Caco-2 (cell line): Measurements from ENCODE around the gene RCAN1. TPM values are rescaled to one million over a fixed set of nuclear protein-coding genes. Genes with fewer than 3 reads are reported as not detected.

Experiments
- BruUV-seq: library from RNA; stranded (reverse); fragments of 400-500 nt; replicated peaks from 2 replicates; lab custom pipeline; 2021; lab: Mats Ljungman, UMichigan
- CTCF ChIA-PET: fragments of 300-600 bp; sonication (Branson Sonifier 250); formaldehyde crosslinking; loops from one replicate; lab custom pipeline; 2022; ENCODE audit warnings: antibody characterized with exemption; lab: Charles Lee
- POLR2A ChIA-PET: fragments of 300-600 bp; sonication (Branson Sonifier 250); formaldehyde crosslinking; loops from one replicate; lab custom pipeline; 2022; ENCODE audit warnings: antibody characterized with exemption; lab: Charles Lee
- DNase-seq, 2 experiments: peaks; one replicate each; pipeline versions ENCODE4 v3.0.0 to v3.0.0-alpha.2; 2020 to 2022
- H3K27me3 ChIP-seq: replicated peaks from 2 replicates; pipeline ENCODE4 v1.6.0; 2011; ENCODE audit warnings: low read length; ENCODE audit not compliant: control insufficient read depth, insufficient read depth
- H3K36me3 ChIP-seq: 2 replicates; pipeline ENCODE4 v1.5.1; 2011; ENCODE audit warnings: low read length; ENCODE audit not compliant: control insufficient read depth, insufficient read depth
- H3K4me1 ChIP-seq: fragments of 250-450 bp; sonication (Bioruptor Pico); 2 replicates; pipeline ENCODE4 v1.5.1; 2020; ENCODE audit warnings: mild to moderate bottlenecking
- H3K4me3 ChIP-seq: 2 replicates; pipeline ENCODE4 v1.5.1; 2011; ENCODE audit warnings: low read depth, mild to moderate bottlenecking, control low read depth, low read length
- H3K9me3 ChIP-seq: fragments of 250-450 bp; sonication (Bioruptor Pico); 2 replicates; pipeline ENCODE4 v1.5.1; 2020; ENCODE audit warnings: mild to moderate bottlenecking, moderate library complexity
- H3K27ac Mint-ChIP-seq: one replicate; pipeline ENCODE4 v1.8.0; 2022; ENCODE audit warnings: mixed read lengths; ENCODE audit not compliant: unreplicated experiment
- H3K27me3 Mint-ChIP-seq: one replicate; pipeline ENCODE4 v1.8.0; 2022; ENCODE audit warnings: mixed read lengths; ENCODE audit not compliant: insufficient read depth, unreplicated experiment
- H3K36me3 Mint-ChIP-seq: one replicate; pipeline ENCODE4 v1.8.0; 2022; ENCODE audit warnings: mild to moderate bottlenecking, mixed read lengths; ENCODE audit not compliant: insufficient read depth, unreplicated experiment
- H3K4me1 Mint-ChIP-seq: one replicate; pipeline ENCODE4 v1.8.0; 2022; ENCODE audit warnings: low read depth, mixed read lengths; ENCODE audit not compliant: unreplicated experiment
- H3K4me3 Mint-ChIP-seq: one replicate; pipeline ENCODE4 v1.8.0; 2022; ENCODE audit warnings: mild to moderate bottlenecking, moderate library complexity, mixed read lengths; ENCODE audit not compliant: unreplicated experiment
- H3K9me3 Mint-ChIP-seq: one replicate; pipeline ENCODE4 v1.8.0; 2022; ENCODE audit warnings: mixed read lengths; ENCODE audit not compliant: unreplicated experiment
- intact Hi-C: fragments of 100-400 bp; cut with micrococcal nuclease; formaldehyde crosslinking; loops from one replicate; pipeline ENCODE4 v1.10.0; 2022; ENCODE audit not compliant: unreplicated experiment
- total RNA-seq: library from RNA; stranded (reverse); gene quantifications from 2 replicates; pipeline ENCODE4 v1.2.3, GENCODE V29; 2022
- TF ChIP-seq, protein P1 (sequence below), 2 experiments: fragments of 200-600 bp in 1 of 2; IDR thresholded peaks; 1 replicate in 1 of 2; 2 replicates in 1 of 2; pipeline versions ENCODE4 v1.5.1 to v1.8.0; 2011 to 2022; ENCODE audit warnings: antibody characterized with exemption in 1 of 2, control low read depth in 1 of 2, inconsistent platforms in 1 of 2, low read depth in 1 of 2, low read length in 1 of 2, mild to moderate bottlenecking in 1 of 2, moderate library complexity in 1 of 2; ENCODE audit not compliant: insufficient read depth in 1 of 2, severe bottlenecking in 1 of 2, unreplicated experiment in 1 of 2

Gene RCAN1
- total RNA-seq, 1 experiment from 2014 or later, result 29.4 TPM

GRCh38 chr21:34642211-34643075 lies 27.5 kb upstream of the RCAN1 start:
- peaks cover 12% of the 10 kb centered on the region for H3K4me1 Mint-ChIP-seq
- H3K9me3 Mint-ChIP-seq, result peaks cover 9% of the 10 kb centered on the region
- no peaks in the 10 kb centered on the region for H3K36me3 Mint-ChIP-seq
- Histone ChIP-seq H3K4me3 (no peak overlapping the region), H3K9me3 (no peaks in the 10 kb centered on the region), H3K27me3 (no peaks in the 10 kb centered on the region), H3K36me3 (no peaks in the 10 kb centered on the region), H3K4me1 (no peaks in the 10 kb centered on the region)
- no peak overlapping the region for H3K27ac Mint-ChIP-seq
- H3K4me3 Mint-ChIP-seq, result no peak overlapping the region
- ChIA-PET POLR2A (no interaction called here), CTCF (no interaction called here)
- intact Hi-C loops, result no loop called here
- H3K27me3 Mint-ChIP-seq, result no peaks in the 10 kb centered on the region
- no peak for DNase-seq
- TF ChIP-seq, protein P1, sequence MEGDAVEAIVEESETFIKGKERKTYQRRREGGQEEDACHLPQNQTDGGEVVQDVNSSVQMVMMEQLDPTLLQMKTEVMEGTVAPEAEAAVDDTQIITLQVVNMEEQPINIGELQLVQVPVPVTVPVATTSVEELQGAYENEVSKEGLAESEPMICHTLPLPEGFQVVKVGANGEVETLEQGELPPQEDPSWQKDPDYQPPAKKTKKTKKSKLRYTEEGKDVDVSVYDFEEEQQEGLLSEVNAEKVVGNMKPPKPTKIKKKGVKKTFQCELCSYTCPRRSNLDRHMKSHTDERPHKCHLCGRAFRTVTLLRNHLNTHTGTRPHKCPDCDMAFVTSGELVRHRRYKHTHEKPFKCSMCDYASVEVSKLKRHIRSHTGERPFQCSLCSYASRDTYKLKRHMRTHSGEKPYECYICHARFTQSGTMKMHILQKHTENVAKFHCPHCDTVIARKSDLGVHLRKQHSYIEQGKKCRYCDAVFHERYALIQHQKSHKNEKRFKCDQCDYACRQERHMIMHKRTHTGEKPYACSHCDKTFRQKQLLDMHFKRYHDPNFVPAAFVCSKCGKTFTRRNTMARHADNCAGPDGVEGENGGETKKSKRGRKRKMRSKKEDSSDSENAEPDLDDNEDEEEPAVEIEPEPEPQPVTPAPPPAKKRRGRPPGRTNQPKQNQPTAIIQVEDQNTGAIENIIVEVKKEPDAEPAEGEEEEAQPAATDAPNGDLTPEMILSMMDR (IDR thresholded peaks at IDR 0.05; ENCODE audit: insufficient read depth in 1 of 2, low read depth in 1 of 2, low read length in 1 of 2, severe bottlenecking in 1 of 2, unreplicated experiment in 1 of 2), result no peak
- no TSS peak for BruUV-seq

DNA sequence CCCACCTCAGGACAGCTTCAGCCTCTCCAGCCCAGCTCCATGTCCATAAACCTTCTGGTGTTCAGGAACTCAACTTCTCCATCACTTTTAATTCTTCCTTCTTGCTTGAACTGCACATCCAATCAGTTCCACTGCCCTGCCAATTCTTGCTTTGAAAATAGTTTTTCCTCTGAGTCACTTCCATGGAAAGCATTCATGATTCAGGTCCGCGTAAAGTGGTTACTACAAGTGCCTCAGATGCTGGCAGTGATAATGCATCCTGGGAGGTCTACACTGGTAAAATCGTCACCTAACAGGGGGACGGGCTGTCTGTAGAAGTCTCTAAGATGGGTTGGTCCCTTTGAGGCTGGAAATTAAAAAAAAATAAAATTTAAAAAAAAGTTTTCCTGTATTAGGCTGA lies 25.9 kb upstream of the RCAN1 start:
- BruUV-seq, result no TSS peak
- H3K27me3 Mint-ChIP-seq, result no peaks in the 10 kb centered on the region
- H3K9me3 ChIP-seq, result no peaks in the 10 kb centered on the region
- H3K36me3 Mint-ChIP-seq, result no peaks in the 10 kb centered on the region
- H3K4me1 Mint-ChIP-seq, result peaks cover 12% of the 10 kb centered on the region
- POLR2A ChIA-PET, result no interaction called here
- no peak overlapping the region for H3K4me3 Mint-ChIP-seq
- no peaks in the 10 kb centered on the region for H3K27me3 ChIP-seq
- no peaks in the 10 kb centered on the region for H3K4me1 ChIP-seq
- no peak overlapping the region for H3K27ac Mint-ChIP-seq
- CTCF ChIA-PET, result no interaction called here
- TF ChIP-seq, protein P1 (IDR thresholded peaks at IDR 0.05; ENCODE audit: insufficient read depth in 1 of 2, low read depth in 1 of 2, low read length in 1 of 2, severe bottlenecking in 1 of 2, unreplicated experiment in 1 of 2), result no peak
- no peak overlapping the region for H3K4me3 ChIP-seq
- no peak for DNase-seq
- H3K9me3 Mint-ChIP-seq, result peaks cover 9% of the 10 kb centered on the region
- intact Hi-C loops, result no loop called here
- no peaks in the 10 kb centered on the region for H3K36me3 ChIP-seq

DNA sequence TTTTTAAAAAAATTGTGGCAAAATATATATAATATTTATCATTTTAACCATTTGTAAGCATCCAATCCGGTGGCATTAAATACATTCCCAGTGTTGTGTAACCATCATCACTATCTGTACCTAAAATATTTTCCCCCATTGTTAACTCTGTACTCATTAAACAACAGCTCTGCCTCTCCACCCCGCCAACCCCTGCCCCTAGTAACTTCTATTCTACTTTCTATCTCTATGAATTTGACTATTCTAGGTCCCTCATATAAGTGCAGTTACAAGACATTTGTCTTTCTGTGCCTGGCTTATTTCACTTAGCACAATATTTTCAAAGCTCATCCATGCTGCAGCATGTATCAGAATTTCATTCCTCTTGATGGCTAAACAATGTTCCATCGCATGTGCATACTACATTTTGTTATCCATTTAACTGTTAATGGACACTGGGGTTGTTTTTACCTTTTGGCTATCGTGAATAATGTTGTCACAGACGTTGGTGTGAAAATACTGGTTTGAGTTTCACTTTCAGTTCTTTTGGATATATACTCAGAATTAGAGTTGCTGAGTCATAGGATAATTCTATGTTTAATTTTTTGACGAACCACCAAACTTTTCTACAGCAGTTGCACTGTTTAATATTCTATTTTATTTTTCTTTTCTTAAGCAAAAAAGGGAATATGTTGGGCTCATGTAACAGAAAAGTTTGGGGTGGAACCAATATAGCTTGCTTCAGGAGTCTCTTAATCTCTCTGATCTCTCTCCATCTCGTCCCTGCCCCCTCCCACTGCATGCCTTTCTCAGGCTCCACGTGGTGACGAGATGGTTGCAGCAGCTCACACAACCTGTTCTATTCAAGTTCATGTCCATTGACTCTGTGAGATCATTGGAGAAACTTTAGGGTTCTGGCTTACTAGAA lies 25.2 kb upstream of the RCAN1 start:
- BruUV-seq, result no TSS peak
- H3K4me1 Mint-ChIP-seq, result peaks cover 10% of the 10 kb centered on the region
- DNase-seq, result no peak
- no peaks in the 10 kb centered on the region for H3K27me3 Mint-ChIP-seq
- peaks cover 9% of the 10 kb centered on the region for H3K9me3 Mint-ChIP-seq
- H3K27me3 ChIP-seq, result no peaks in the 10 kb centered on the region
- intact Hi-C loops, result no loop called here
- H3K9me3 ChIP-seq, result no peaks in the 10 kb centered on the region
- CTCF ChIA-PET, result no interaction called here
- H3K4me3 ChIP-seq, result no peak overlapping the region
- H3K4me3 Mint-ChIP-seq, result no peak overlapping the region
- POLR2A ChIA-PET, result no interaction called here
- H3K36me3 Mint-ChIP-seq, result no peaks in the 10 kb centered on the region
- H3K36me3 ChIP-seq, result no peaks in the 10 kb centered on the region
- H3K27ac Mint-ChIP-seq, result no peak overlapping the region
- H3K4me1 ChIP-seq, result no peaks in the 10 kb centered on the region
- TF ChIP-seq, protein P1 (IDR thresholded peaks at IDR 0.05; ENCODE audit: insufficient read depth in 1 of 2, low read depth in 1 of 2, low read length in 1 of 2, severe bottlenecking in 1 of 2, unreplicated experiment in 1 of 2), result no peak
